ENCODE results near the gene ZIC4.

The ZIC4 gene

DNA sequence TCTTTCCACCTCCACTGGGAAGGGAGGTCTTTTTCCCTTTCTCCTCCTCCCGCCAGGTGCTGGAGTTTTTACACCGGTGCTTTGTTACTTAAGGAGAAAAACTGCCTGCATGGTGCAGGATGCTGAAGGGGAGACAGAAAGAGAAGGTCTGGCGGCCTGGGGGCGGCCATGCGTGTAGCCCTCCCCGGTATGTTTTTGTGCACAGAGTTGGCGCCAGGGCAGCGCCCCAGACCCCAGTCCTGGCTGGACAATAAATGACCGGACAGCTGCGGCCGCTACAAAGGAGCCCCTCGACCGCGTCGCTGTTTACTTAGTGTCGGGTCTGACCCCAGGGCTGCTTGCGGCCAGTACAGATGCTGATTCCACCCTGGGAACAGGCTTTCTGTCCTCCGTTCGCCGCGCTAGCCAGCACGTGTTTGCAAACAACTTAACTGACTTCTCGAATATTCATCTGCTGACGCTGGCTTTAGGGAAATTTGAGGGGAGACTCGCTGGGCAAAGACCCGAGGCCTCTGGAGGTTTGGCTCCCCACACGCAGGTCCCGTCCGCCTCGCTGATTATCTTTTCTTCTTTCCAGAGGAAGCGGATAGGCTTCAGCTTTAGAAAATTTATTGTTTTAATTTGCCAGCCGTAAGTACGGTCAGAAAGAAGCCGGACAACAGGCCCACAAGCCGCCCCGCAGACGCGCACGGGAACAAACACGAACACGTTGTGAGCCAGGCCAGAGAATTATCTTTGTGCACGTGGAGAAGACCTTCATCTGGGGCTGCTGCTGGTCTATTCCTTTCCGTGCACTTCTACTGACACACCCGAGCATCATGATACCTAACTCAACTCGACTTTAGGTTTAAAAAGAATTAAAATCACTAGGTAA is 46.9 kb downstream of the ZIC4 start:
- Histone ChIP-seq H4K20me1 (ENCODE audit: insufficient read depth, low read length) (no peaks in the 10 kb centered on the region), H3K79me2 (ENCODE audit: low read length) (no peaks in the 10 kb centered on the region), H3K4me3 (ENCODE audit: low read length) (no peak overlapping the region), H3K27ac (ENCODE audit: low read length) (no peak overlapping the region), H3K9ac (ENCODE audit: low read length) (no peak overlapping the region), H2AFZ (ENCODE audit: low read depth, low read length) (no peak overlapping the region), H3K9me3 (ENCODE audit: insufficient read depth, low read length) (no peaks in the 10 kb centered on the region), H3K4me1 (ENCODE audit: low read length) (peaks cover 5% of the 10 kb centered on the region), H3K36me3 (replicated peaks; ENCODE audit: low read depth, low read length) (no peaks in the 10 kb centered on the region), H3K27me3 (ENCODE audit: low read depth, low read length) (no peaks in the 10 kb centered on the region), H3K4me2 (ENCODE audit: low read length) (no peak overlapping the region)
- TF ChIP-seq, protein P1, sequence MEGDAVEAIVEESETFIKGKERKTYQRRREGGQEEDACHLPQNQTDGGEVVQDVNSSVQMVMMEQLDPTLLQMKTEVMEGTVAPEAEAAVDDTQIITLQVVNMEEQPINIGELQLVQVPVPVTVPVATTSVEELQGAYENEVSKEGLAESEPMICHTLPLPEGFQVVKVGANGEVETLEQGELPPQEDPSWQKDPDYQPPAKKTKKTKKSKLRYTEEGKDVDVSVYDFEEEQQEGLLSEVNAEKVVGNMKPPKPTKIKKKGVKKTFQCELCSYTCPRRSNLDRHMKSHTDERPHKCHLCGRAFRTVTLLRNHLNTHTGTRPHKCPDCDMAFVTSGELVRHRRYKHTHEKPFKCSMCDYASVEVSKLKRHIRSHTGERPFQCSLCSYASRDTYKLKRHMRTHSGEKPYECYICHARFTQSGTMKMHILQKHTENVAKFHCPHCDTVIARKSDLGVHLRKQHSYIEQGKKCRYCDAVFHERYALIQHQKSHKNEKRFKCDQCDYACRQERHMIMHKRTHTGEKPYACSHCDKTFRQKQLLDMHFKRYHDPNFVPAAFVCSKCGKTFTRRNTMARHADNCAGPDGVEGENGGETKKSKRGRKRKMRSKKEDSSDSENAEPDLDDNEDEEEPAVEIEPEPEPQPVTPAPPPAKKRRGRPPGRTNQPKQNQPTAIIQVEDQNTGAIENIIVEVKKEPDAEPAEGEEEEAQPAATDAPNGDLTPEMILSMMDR (IDR thresholded peaks at IDR 0.05; ENCODE audit: low read depth, low read length) = no peak
- TF ChIP-seq EZH2phosphoT487 (IDR thresholded peaks at IDR 0.05; ENCODE audit: low read depth) = no peak

GRCh38 chr3:147358144-147358992 is 48.0 kb downstream of the ZIC4 start:
- H4K20me1 ChIP-seq (ENCODE audit: insufficient read depth, low read length) = no peaks in the 10 kb centered on the region
- no peak overlapping the region for H2AFZ ChIP-seq (ENCODE audit: low read depth, low read length)
- no peaks in the 10 kb centered on the region for H3K36me3 ChIP-seq (replicated peaks; ENCODE audit: low read depth, low read length)

DNA sequence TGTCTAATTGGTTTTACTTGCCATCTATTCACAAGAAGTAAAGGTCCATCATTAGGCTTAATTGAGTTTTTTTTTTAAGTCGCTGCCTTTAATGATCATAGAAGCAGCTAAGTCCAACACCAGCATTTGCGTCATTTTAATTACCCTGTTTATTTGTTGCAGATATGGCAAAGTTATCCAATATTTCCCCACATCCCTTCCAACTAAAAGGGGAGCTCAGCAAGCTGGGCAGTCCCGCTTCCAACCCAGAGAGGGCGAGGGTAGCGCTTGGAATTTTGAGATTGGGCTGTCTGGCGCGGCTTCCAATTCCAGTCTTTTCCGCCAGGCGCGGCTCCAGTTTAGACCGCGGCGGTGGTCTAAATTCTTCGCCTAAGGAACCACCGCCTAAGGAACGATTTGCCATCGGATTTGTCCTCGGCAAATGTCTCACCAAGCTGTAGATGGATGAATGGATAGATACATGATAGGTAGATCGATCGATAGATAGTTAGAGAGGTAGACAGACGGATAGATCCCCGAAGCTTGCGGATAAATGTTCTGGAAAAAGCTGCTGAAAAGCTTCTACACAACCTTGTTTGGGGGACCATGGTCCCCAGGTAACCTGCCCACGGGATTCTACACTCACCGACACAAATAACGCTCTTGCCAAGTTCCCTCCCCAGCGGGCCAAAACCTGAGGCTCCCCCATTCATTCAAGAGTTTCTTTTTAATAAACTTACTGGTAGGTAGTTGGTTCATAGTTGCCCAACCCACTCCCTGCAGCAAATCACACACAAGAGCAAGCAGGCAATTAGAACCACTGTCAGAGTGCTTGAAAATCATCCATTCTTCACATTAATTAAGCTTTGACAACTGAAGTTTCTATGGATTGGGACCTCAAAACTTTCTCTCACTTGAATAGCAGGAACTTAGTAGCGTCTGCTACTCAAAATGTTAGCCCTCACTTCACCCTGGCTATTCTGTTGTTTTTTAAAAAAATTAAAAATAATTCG is 49.1 kb downstream of the ZIC4 start:
- no peaks in the 10 kb centered on the region for H3K9me3 ChIP-seq (ENCODE audit: insufficient read depth, low read length)
- H3K4me2 ChIP-seq (ENCODE audit: low read length) = no peak overlapping the region
- no peak overlapping the region for H3K9ac ChIP-seq (ENCODE audit: low read length)
- H3K36me3 ChIP-seq (replicated peaks; ENCODE audit: low read depth, low read length) = no peaks in the 10 kb centered on the region
- no peaks in the 10 kb centered on the region for H3K79me2 ChIP-seq (ENCODE audit: low read length)
- H4K20me1 ChIP-seq (ENCODE audit: insufficient read depth, low read length) = no peaks in the 10 kb centered on the region
- TF ChIP-seq, protein P1 (IDR thresholded peaks at IDR 0.05; ENCODE audit: low read depth, low read length) = no peak
- no peak for TF ChIP-seq EZH2phosphoT487 (IDR thresholded peaks at IDR 0.05; ENCODE audit: low read depth)
- peaks cover 5% of the 10 kb centered on the region for H3K4me1 ChIP-seq (ENCODE audit: low read length)
- H2AFZ ChIP-seq (ENCODE audit: low read depth, low read length) = no peak overlapping the region
- no peaks in the 10 kb centered on the region for H3K27me3 ChIP-seq (ENCODE audit: low read depth, low read length)
- no peak overlapping the region for H3K4me3 ChIP-seq (ENCODE audit: low read length)
- no peak overlapping the region for H3K27ac ChIP-seq (ENCODE audit: low read length)

More at GRCh38 chr3:147358144-147358992, 48.0 kb downstream of the ZIC4 start:
- Histone ChIP-seq H3K9me3 (ENCODE audit: insufficient read depth, low read length) (no peaks in the 10 kb centered on the region), H3K4me1 (ENCODE audit: low read length) (peaks cover 5% of the 10 kb centered on the region), H3K9ac (ENCODE audit: low read length) (no peak overlapping the region), H3K4me3 (ENCODE audit: low read length) (no peak overlapping the region), H3K27ac (ENCODE audit: low read length) (no peak overlapping the region), H3K4me2 (ENCODE audit: low read length) (no peak overlapping the region), H3K27me3 (ENCODE audit: low read depth, low read length) (no peaks in the 10 kb centered on the region), H3K79me2 (ENCODE audit: low read length) (no peaks in the 10 kb centered on the region)
- TF ChIP-seq, protein P1 (IDR thresholded peaks at IDR 0.05; ENCODE audit: low read depth, low read length) = no peak
- no peak for TF ChIP-seq EZH2phosphoT487 (IDR thresholded peaks at IDR 0.05; ENCODE audit: low read depth)

All from OCI-LY3 (cell line).